ENCODE measurements around the gene AGAP1. TPM values are rescaled to one million over a fixed set of nuclear protein-coding genes. Genes with fewer than 3 reads are reported as not detected.

The AGAP1 gene
- total RNA-seq, 1 donor from 2014 or later, result 33.4 TPM

GRCh38 chr2:236128321-236128720 is 634.5 kb downstream of the AGAP1 start:
- Histone ChIP-seq H3K4me3 (no peak overlapping the region), H3K4me1 (no peaks in the 10 kb centered on the region), H3K9me3 (no peaks in the 10 kb centered on the region), H3K27me3 (no peaks in the 10 kb centered on the region), H3K36me3 (peaks cover 19% of the 10 kb centered on the region), H3K27ac (no peak overlapping the region)
- ATAC-seq (no peak), DNase-seq (peak; percentile 52)
- intact Hi-C loops (cut with DNase I), result no loop called here
- TF ChIP-seq CTCF (IDR thresholded peaks at IDR 0.05), result no peak

- H3K36me3 ChIP-seq, result peaks cover 6% of the 10 kb centered on the region
- H3K4me3 ChIP-seq, result no peak overlapping the region
- H3K4me1 ChIP-seq, result no peaks in the 10 kb centered on the region
- H3K9me3 ChIP-seq, result no peaks in the 10 kb centered on the region
- no peak for TF ChIP-seq CTCF (IDR thresholded peaks at IDR 0.05)
- no peak for ATAC-seq
- intact Hi-C loops (cut with DNase I), result no loop called here
- H3K27ac ChIP-seq, result no peak overlapping the region
- DNase-seq, result peak; percentile 58
- no peaks in the 10 kb centered on the region for H3K27me3 ChIP-seq
Measured at GRCh38 chr2:236129935-236130334, 636.1 kb downstream of the AGAP1 start.

- Histone ChIP-seq H3K36me3 (peaks cover 6% of the 10 kb centered on the region), H3K4me1 (no peaks in the 10 kb centered on the region), H3K4me3 (no peak overlapping the region), H3K9me3 (no peaks in the 10 kb centered on the region), H3K27ac (no peak overlapping the region), H3K27me3 (no peaks in the 10 kb centered on the region)
- DNase-seq (peak; percentile 36), ATAC-seq (peak; percentile 7)
- intact Hi-C loops (cut with DNase I), result no loop called here
- no peak for TF ChIP-seq CTCF (IDR thresholded peaks at IDR 0.05)
Measured at GRCh38 chr2:236130349-236130998, 636.6 kb downstream of the AGAP1 start.

GRCh38 chr2:236131073-236131692 is 637.3 kb downstream of the AGAP1 start:
- Histone ChIP-seq H3K27me3 (no peaks in the 10 kb centered on the region), H3K4me3 (no peak overlapping the region), H3K4me1 (no peaks in the 10 kb centered on the region), H3K9me3 (no peaks in the 10 kb centered on the region), H3K36me3 (peaks cover 6% of the 10 kb centered on the region), H3K27ac (no peak overlapping the region)
- TF ChIP-seq CTCF (IDR thresholded peaks at IDR 0.05), result no peak
- DNase-seq, result peak; percentile 50
- no peak for ATAC-seq
- intact Hi-C loops (cut with DNase I), result no loop called here

GRCh38 chr2:236133410-236134012 is 639.7 kb downstream of the AGAP1 start:
- Histone ChIP-seq H3K4me1 (no peaks in the 10 kb centered on the region), H3K4me3 (no peak overlapping the region), H3K27ac (no peak overlapping the region), H3K9me3 (no peaks in the 10 kb centered on the region), H3K36me3 (no peaks in the 10 kb centered on the region), H3K27me3 (no peaks in the 10 kb centered on the region)
- DNase-seq, result peak; percentile 54
- intact Hi-C loops (cut with DNase I), result no loop called here
- no peak for TF ChIP-seq CTCF (IDR thresholded peaks at IDR 0.05)
- peak; percentile 28 for ATAC-seq
